Measurements from ENCODE around the gene ATP5F1A. TPM values are rescaled to one million over a fixed set of nuclear protein-coding genes. Genes with fewer than 3 reads are reported as not detected.

The ATP5F1A gene
- total RNA-seq, 1 donor from 2014 or later, result 238 TPM

DNA sequence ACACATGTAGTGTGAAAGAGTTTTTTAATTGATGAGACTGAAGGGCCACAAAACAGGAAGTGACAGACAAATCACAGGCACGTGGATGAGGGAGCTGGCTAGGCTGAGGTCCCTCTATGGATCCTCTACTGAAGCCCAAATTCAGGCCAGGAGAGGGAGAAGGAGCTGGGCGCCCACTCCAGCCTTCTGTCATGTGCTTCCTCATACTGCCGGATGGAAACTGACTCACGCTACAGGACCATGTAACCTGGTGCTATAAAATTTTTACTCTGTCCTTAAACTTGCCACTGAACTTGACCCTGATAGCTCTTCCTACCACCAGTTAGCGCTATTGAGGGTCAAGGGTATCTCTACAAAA lies 57.4 kb downstream of the ATP5F1A start:
- H3K27me3 ChIP-seq (ENCODE audit: low read depth), result no peaks in the 10 kb centered on the region
- H3K36me3 ChIP-seq, result no peaks in the 10 kb centered on the region
- DNase-seq, result no peak
- peaks cover 11% of the 10 kb centered on the region for H3K4me1 ChIP-seq
- H3K4me3 ChIP-seq, result no peak overlapping the region
- H3K9me3 ChIP-seq, result no peaks in the 10 kb centered on the region
- intact Hi-C loops (cut with DNase I), result no loop called here
- TF ChIP-seq, protein P1, sequence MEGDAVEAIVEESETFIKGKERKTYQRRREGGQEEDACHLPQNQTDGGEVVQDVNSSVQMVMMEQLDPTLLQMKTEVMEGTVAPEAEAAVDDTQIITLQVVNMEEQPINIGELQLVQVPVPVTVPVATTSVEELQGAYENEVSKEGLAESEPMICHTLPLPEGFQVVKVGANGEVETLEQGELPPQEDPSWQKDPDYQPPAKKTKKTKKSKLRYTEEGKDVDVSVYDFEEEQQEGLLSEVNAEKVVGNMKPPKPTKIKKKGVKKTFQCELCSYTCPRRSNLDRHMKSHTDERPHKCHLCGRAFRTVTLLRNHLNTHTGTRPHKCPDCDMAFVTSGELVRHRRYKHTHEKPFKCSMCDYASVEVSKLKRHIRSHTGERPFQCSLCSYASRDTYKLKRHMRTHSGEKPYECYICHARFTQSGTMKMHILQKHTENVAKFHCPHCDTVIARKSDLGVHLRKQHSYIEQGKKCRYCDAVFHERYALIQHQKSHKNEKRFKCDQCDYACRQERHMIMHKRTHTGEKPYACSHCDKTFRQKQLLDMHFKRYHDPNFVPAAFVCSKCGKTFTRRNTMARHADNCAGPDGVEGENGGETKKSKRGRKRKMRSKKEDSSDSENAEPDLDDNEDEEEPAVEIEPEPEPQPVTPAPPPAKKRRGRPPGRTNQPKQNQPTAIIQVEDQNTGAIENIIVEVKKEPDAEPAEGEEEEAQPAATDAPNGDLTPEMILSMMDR (IDR thresholded peaks at IDR 0.05), result no peak
- no peak overlapping the region for H3K27ac ChIP-seq
- ATAC-seq, result peak in 1 of 2 donors; percentile 21

DNA sequence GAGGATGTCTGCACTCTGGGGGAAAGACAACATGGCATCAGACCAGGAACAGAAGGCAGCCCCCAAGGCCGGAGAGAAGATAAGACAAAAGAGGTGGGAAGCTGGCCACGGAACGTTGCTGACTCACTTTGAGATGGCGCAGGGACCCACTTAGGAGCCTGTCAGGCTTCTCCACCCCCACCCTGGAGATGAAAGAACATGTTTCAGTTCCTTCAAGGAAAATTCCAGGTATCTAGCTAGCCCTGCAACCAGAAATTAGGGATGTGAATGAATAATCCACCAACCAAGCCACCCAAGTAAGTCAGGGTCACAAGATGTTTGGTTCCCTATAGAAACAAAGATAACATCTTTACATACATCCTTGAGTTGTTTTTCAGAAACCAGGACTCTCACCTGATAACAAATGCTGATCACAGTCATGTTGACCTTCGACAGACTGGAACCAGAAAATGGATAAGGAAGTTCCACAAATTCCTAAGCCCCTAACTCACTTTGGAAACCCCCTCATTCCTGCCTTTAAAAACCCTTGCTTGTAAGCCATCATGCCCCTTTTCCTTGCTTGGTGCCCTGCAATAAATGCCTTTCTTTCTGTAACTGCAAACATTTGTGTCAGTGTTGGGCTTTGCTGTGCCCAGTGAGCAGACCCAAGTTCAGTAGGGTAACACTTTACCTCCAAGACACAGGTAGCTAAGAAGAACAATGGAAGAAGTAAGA lies 57.9 kb downstream of the ATP5F1A start:
- H3K9me3 ChIP-seq, result no peaks in the 10 kb centered on the region
- ATAC-seq, result no peak
- TF ChIP-seq, protein P1 (IDR thresholded peaks at IDR 0.05), result no peak
- H3K27ac ChIP-seq, result no peak overlapping the region
- no peak for DNase-seq
- no peaks in the 10 kb centered on the region for H3K27me3 ChIP-seq (ENCODE audit: low read depth)
- peaks cover 11% of the 10 kb centered on the region for H3K4me1 ChIP-seq
- H3K36me3 ChIP-seq, result no peaks in the 10 kb centered on the region
- H3K4me3 ChIP-seq, result no peak overlapping the region
- intact Hi-C loops (cut with DNase I), result no loop called here

DNA sequence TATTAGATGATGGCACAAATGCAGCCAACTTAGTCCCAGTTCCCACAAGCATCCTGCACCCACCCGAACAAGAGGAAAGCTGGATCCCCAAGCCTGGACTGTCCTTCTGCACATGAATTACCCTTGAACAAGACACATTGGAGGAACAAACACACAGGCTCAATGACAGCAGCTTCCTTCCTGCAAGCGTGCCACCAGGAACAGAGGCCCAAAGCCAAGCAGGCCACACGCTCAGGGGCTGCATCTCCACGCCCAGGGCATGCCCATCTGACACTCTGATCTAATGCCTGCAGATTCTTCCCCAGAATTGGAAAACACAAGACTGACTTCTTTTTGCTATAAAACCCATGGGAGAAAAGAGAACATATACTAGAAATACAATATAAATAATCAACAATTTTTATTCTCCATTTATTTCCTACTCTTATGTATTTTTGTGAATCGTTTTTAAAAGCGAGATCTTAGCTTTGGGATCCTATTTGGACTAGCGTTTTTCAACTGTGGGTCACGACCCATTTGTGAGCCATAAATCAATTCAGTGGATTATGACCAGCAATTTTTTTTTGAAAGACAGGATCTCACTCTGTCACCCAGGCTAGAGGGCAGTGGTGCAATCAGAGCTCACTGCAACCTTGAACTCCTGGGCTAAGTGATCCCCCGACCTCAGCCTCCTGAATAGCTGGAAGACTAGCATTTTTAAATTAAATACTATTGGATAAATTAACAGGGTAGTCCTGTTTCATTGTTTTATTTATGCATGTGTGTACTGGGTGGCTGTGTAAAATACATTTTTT lies 60.4 kb downstream of the ATP5F1A start:
- ATAC-seq (no peak), DNase-seq (no peak)
- H3K27me3 ChIP-seq (ENCODE audit: low read depth), result no peaks in the 10 kb centered on the region
- peaks cover 5% of the 10 kb centered on the region for H3K4me1 ChIP-seq
- TF ChIP-seq, protein P1 (IDR thresholded peaks at IDR 0.05), result no peak
- H3K36me3 ChIP-seq, result peaks cover 5% of the 10 kb centered on the region
- no peak overlapping the region for H3K4me3 ChIP-seq
- H3K27ac ChIP-seq, result no peak overlapping the region
- H3K9me3 ChIP-seq, result no peaks in the 10 kb centered on the region
- intact Hi-C loops (cut with DNase I), result no loop called here

DNA sequence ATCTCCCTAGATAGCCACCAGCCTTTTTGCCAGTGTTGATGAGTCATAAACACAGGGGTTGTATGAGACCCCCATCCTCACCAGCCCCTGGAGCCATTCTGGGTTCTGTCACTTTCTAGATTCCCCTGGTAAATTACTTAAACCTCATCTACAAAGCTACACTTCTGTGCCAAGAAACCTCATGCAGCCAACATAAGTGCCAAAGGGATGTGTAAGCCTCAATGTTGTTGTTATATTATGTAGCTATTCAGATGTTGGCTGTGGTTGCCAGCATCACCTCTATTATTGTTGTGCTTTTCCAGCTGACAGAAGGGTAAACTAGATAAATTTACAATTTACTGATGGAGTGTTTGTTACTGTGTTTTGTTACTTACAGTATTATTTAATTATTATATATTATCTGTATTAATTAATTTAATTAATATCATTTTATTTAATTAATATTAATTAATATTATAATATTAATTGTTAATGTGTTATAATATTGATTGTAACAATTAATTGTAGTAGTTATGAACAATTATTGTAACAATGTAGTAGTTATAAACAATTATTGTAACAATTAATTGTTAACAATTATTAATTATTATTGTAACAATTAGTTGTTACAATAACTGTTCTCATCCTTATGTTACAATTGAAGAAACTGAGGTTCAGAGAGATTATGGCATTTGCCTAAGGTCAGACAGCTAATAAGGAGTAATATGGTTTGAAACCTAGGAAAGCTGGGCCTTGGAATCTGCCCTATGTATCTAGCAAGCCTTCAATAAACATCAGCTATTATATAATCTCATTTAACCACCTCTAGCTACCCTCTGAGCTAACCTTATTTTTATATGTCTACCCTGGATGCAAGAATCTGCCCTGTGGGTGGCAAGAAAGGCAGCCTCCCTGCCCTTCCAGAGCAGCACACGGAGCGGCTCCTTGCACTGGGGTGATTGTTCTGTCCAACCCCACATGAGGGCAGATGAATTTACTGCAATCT lies 62.1 kb downstream of the ATP5F1A start:
- TF ChIP-seq, protein P1 (IDR thresholded peaks at IDR 0.05), result no peak
- no peak overlapping the region for H3K4me3 ChIP-seq
- DNase-seq (no peak), ATAC-seq (no peak)
- H3K27me3 ChIP-seq (ENCODE audit: low read depth), result no peaks in the 10 kb centered on the region
- H3K9me3 ChIP-seq, result no peaks in the 10 kb centered on the region
- H3K4me1 ChIP-seq, result no peaks in the 10 kb centered on the region
- no peak overlapping the region for H3K27ac ChIP-seq
- intact Hi-C loops (cut with DNase I), result no loop called here
- peaks cover 5% of the 10 kb centered on the region for H3K36me3 ChIP-seq

DNA sequence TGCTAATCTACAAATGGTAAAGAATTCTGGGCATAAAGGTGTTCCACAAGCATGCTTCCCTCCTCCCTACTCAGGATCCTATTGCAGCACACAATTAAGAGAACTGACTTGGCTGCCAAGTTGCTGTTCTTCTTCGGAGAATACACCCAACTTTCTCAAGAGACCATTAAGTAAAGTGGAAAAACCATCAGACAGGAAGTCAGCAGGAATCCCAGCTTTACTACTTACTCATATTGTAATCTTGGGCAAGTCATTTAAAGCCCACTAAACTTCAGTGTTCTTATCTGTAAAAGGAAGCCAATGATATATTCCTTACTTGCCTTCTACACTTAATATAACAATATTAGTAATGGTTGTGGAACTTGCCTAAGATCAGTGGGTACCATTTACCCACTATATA lies 63.9 kb downstream of the ATP5F1A start:
- ATAC-seq (peak in 1 of 2 donors; percentile 44), DNase-seq (no peak)
- no peaks in the 10 kb centered on the region for H3K27me3 ChIP-seq (ENCODE audit: low read depth)
- no peaks in the 10 kb centered on the region for H3K9me3 ChIP-seq
- H3K4me1 ChIP-seq, result no peaks in the 10 kb centered on the region
- intact Hi-C loops (cut with DNase I), result no loop called here
- H3K27ac ChIP-seq, result no peak overlapping the region
- H3K4me3 ChIP-seq, result no peak overlapping the region
- H3K36me3 ChIP-seq, result peaks cover 5% of the 10 kb centered on the region
- TF ChIP-seq, protein P1 (IDR thresholded peaks at IDR 0.05), result no peak

Measured in lower lobe of right lung (tissue), 2 donors.